Ishikawa (cell line): Measurements from ENCODE around the gene ITPR1.

Experiments
- EP300 ChIP-seq: IDR thresholded peaks from 2 replicates; pipeline ENCODE4 v1.6.1; 2012; ENCODE audit warnings: borderline replicate concordance
- RAD21 ChIP-seq: IDR thresholded peaks from 2 replicates; pipeline ENCODE4 v1.6.1; 2012; ENCODE audit warnings: low read depth
- REST ChIP-seq: IDR thresholded peaks from 2 replicates; pipeline ENCODE4 v1.6.1; 2012; ENCODE audit warnings: low read depth, mild to moderate bottlenecking
- TAF1 ChIP-seq: IDR thresholded peaks from 2 replicates; pipeline ENCODE4 v1.6.1; 2012; ENCODE audit warnings: low read depth, mild to moderate bottlenecking

GRCh38 chr3:4533489-4534443 lies 40.6 kb downstream of the ITPR1 start:
- TF ChIP-seq EP300 (no peak), RAD21 (no peak), REST (no peak), TAF1 (no peak)
